GM23248 (cell line): Measurements from ENCODE around the gene CD164L2.

Source experiments
- EZH2 ChIP-seq: fragments of 200-600 bp; sonication (generic); IDR thresholded peaks from 2 replicates; pipeline ENCODE4 v1.6.1; 2018; ENCODE audit warnings: antibody characterized with exemption, mild to moderate bottlenecking; ENCODE audit not compliant: insufficient read depth, poor library complexity, severe bottlenecking
- EZH2phosphoT487 ChIP-seq: fragments of 200-600 bp; sonication (generic); IDR thresholded peaks from 2 replicates; pipeline ENCODE4 v1.6.1; 2018; ENCODE audit warnings: antibody characterized with exemption, moderate library complexity, mild to moderate bottlenecking, low read depth; ENCODE audit not compliant: insufficient read depth

GRCh38 chr1:27360159-27361043 is 22.7 kb downstream of the CD164L2 start:
- TF ChIP-seq EZH2 (no peak), EZH2phosphoT487 (no peak)
